Thoracic aorta (tissue), 2 donors: Measurements from ENCODE around the gene PLSCR3. TPM values are rescaled to one million over a fixed set of nuclear protein-coding genes. Genes with fewer than 3 reads are reported as not detected.

Source experiments
- ATAC-seq: fragments of 150-250 bp; one replicate; pipeline ENCODE4 v1.8.0; 2017; ENCODE audit warnings: low read depth; ENCODE audit not compliant: insufficient number of reproducible peaks, low FRiP score
- DNase-seq: peaks from one replicate; pipeline ENCODE4 v3.0.0-alpha.2; 2020; ENCODE audit warnings: low spot score
- H3K27ac ChIP-seq, 2 donors: fragments of 200-600 bp; sonication (generic); 1 replicate in 1 of 2; 2 replicates in 1 of 2; pipeline ENCODE4 v1.5.1; 2016; ENCODE audit warnings: mild to moderate bottlenecking in 2 of 2, moderate library complexity in 2 of 2
- H3K27me3 ChIP-seq: fragments of 200-600 bp; sonication (generic); replicated peaks from 2 replicates; pipeline ENCODE4 v1.6.0; 2016; ENCODE audit warnings: mild to moderate bottlenecking; ENCODE audit not compliant: insufficient read depth
- H3K36me3 ChIP-seq: fragments of 200-600 bp; sonication (generic); one replicate; pipeline ENCODE4 v1.5.1; 2016
- H3K4me1 ChIP-seq, 2 donors: fragments of 200-600 bp; sonication (generic); 1 replicate in 1 of 2; 2 replicates in 1 of 2; pipeline versions ENCODE4 v1.5.1 to v1.6.0; 2016; ENCODE audit warnings: low read depth in 2 of 2, mild to moderate bottlenecking in 1 of 2; ENCODE audit not compliant: control insufficient read depth in 1 of 2
- H3K4me3 ChIP-seq: fragments of 200-600 bp; sonication (generic); 2 replicates; pipeline ENCODE4 v1.5.1; 2016; ENCODE audit warnings: mild to moderate bottlenecking
- H3K9me3 ChIP-seq: fragments of 200-600 bp; sonication (generic); 2 replicates; pipeline ENCODE4 v1.5.1; 2016
- total RNA-seq, 2 donors: library from RNA; depleted of rRNA; stranded (reverse); fragments of >200 nt; gene quantifications; one replicate each; pipeline versions ENCODE4 v1.1.0 to v1.2.3, GENCODE V29; 2016
- TF ChIP-seq, protein P1 (sequence below): fragments of 200-600 bp; sonication (generic); IDR thresholded peaks from one replicate; pipeline ENCODE4 v1.5.1; 2019; ENCODE audit warnings: antibody characterized with exemption

Gene PLSCR3
- total RNA-seq, 2 donors from 2014 or later = 31.0 to 49.4 TPM

DNA sequence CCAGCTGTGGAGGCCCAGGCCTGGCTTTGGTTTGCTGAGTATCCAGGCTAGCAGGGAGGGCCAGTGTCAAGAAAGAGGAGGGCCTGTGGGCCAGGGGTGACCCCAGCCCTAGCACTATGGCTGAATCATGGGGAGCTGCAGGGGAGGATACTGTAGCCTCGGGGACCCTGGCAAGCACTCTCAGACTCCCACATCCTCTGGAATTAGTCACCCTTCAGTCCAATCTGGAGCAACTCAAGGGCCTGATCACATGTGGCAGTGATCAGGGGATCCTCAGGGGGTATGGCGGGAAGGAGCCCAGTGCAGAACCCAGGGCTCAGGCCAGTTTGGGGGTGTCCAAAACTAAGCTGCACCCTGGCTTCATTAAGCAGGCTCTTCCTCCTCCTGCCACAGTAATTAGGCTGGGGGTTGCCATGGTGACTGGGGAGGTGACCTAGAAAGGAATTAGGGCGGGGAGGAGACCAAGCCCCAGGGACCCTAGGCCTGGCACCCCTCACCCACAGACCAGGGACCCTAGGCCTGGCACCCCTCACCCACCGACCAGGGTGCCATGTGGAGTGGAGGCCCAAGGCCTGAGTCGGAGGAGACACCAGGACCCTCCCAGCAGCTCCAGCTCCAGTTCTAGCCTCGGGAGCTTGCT lies 19.1 kb upstream of the PLSCR3 start:
- no peaks in the 10 kb centered on the region for H3K9me3 ChIP-seq
- no peak for ATAC-seq
- no peak for DNase-seq
- no peaks in the 10 kb centered on the region for H3K36me3 ChIP-seq
- no peaks in the 10 kb centered on the region for H3K27me3 ChIP-seq
- H3K27ac ChIP-seq = no peak overlapping the region
- TF ChIP-seq, protein P1, sequence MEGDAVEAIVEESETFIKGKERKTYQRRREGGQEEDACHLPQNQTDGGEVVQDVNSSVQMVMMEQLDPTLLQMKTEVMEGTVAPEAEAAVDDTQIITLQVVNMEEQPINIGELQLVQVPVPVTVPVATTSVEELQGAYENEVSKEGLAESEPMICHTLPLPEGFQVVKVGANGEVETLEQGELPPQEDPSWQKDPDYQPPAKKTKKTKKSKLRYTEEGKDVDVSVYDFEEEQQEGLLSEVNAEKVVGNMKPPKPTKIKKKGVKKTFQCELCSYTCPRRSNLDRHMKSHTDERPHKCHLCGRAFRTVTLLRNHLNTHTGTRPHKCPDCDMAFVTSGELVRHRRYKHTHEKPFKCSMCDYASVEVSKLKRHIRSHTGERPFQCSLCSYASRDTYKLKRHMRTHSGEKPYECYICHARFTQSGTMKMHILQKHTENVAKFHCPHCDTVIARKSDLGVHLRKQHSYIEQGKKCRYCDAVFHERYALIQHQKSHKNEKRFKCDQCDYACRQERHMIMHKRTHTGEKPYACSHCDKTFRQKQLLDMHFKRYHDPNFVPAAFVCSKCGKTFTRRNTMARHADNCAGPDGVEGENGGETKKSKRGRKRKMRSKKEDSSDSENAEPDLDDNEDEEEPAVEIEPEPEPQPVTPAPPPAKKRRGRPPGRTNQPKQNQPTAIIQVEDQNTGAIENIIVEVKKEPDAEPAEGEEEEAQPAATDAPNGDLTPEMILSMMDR = no peak
- no peaks in the 10 kb centered on the region for H3K4me1 ChIP-seq
- H3K4me3 ChIP-seq = no peak overlapping the region

DNA sequence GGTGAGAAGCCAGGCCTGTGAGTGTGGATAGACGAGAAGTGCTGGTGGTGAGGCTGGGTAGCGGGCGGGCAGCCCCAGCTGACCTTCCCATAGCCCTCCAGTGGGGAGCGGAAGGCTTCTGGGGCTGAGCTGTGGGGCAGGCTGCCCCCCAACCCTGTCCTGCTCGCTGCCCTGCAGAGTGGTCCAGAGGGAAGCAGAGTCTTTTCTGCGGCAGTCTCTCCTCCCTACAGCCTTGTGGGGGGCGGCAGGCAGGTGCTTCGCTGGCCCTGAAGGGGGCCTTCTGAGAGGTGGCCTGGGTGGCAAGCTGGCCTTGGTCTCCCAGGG lies 17.1 kb upstream of the PLSCR3 start:
- Histone ChIP-seq H3K36me3 (no peaks in the 10 kb centered on the region), H3K9me3 (no peaks in the 10 kb centered on the region), H3K4me3 (no peak overlapping the region), H3K4me1 (no peaks in the 10 kb centered on the region), H3K27ac (no peak overlapping the region), H3K27me3 (no peaks in the 10 kb centered on the region)
- no peak for DNase-seq
- ATAC-seq = no peak
- TF ChIP-seq, protein P1 = no peak

DNA sequence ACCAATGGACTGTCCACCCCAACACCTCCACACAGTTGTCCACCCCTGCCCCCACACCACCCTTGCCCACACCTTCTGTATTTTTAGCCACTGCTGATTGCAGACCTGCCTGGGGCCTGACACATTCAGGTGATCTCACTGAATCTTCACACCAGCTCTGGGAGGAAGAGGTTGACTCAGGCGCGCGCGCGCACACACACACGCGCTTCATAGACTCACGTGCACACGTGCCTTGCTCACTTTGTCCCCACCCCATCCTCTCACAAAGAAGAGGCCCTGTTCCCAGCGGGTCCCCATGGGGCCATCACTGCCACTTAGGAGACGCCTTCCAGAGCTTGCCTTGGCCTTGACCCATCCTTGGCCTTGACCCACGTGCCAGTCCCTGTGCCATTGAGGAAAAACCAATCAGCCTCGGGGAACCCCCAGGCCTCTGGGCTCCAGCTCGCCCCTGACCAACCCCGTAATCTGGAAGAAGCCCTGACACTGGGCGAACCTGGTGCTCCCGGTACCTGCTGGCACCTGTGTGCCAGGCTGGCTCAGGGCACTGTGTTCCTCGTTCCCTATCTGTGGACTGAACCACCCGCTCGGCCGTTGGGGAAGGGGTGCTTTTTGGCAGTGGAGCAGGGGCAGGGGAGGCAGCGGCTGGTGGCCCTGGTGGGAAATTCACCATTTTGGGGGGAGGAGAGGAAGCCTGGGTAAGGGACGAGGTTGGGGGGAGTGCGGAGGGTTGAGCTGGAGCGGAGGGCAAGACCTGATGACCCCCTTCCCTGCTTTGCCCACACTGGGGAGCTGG lies 16.5 kb upstream of the PLSCR3 start:
- H3K36me3 ChIP-seq = no peaks in the 10 kb centered on the region
- ATAC-seq (no peak), DNase-seq (no peak)
- no peak overlapping the region for H3K4me3 ChIP-seq
- no peak overlapping the region for H3K27ac ChIP-seq
- no peaks in the 10 kb centered on the region for H3K27me3 ChIP-seq
- H3K9me3 ChIP-seq = no peaks in the 10 kb centered on the region
- peaks cover 0 to 5% of the 10 kb centered on the region in 2 donors for H3K4me1 ChIP-seq
- TF ChIP-seq, protein P1 = no peak

DNA sequence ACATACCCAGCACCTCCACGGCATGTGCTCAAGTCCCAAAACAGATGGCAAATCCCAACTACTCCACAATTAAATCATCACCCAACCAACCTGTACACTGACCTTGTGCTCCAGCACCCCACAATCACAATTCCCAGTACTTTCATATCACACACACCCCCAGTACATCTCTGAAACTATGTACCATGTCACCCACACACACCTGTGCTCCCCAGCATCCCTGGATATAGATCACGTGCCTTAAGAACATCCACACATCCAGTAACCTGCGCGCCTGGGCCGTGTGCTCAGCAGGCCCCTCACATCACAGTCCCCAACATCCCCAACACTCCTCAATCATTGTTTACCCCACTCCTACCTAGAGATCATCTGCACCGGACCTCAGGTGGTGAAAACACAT lies 15.4 kb upstream of the PLSCR3 start:
- peaks cover 7 to 11% of the 10 kb centered on the region in 2 donors for H3K4me1 ChIP-seq
- TF ChIP-seq, protein P1 = no peak
- ATAC-seq (no peak), DNase-seq (no peak)
- H3K36me3 ChIP-seq = no peaks in the 10 kb centered on the region
- H3K27me3 ChIP-seq = no peaks in the 10 kb centered on the region
- no peaks in the 10 kb centered on the region for H3K9me3 ChIP-seq
- H3K27ac ChIP-seq = no peak overlapping the region
- H3K4me3 ChIP-seq = no peak overlapping the region

DNA sequence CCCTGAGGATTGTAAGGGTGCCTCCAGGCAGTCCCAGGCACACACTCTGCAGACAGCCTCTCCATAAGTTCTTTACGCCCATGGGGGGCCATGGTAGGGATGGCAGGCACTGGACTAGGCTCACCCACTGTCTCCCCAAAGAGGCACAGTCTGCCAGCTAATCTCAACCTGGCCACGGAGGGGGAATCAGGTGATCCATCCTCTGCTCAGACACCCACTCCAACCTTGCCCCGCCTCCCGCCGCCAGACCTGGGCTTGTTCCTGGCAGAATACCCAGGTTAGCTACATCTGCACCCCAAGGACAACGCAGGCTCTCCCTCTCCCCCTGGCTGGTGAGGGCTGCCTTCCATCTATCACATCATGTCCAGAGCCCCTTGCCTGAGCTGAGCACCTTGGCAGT lies 14.5 kb upstream of the PLSCR3 start:
- Histone ChIP-seq H3K9me3 (no peaks in the 10 kb centered on the region), H3K27ac (no peak overlapping the region), H3K4me1 (peaks cover 7 to 11% of the 10 kb centered on the region in 2 donors), H3K36me3 (no peaks in the 10 kb centered on the region), H3K27me3 (no peaks in the 10 kb centered on the region), H3K4me3 (no peak overlapping the region)
- DNase-seq (no peak), ATAC-seq (no peak)
- TF ChIP-seq, protein P1 = no peak
